Body of pancreas (tissue), 4 donors: ENCODE results near the gene CCIN. TPM values are rescaled to one million over a fixed set of nuclear protein-coding genes. Genes with fewer than 3 reads are reported as not detected.

Experiments
- ATAC-seq: fragments of 150-250 bp; one replicate; pipeline ENCODE4 v1.9.1; 2016
- DNase-seq, 4 donors: peaks; one replicate each; pipeline ENCODE4 v3.0.0-alpha.2; 2019
- H3K27ac ChIP-seq, 4 donors: fragments of 200-600 bp; sonication (generic); 1 replicate in 3 of 4; 2 replicates in 1 of 4; pipeline versions ENCODE4 v1.5.1 to v1.6.1; 2016 to 2019; ENCODE audit warnings: mild to moderate bottlenecking in 1 of 4, mixed read lengths in 1 of 4, moderate library complexity in 1 of 4
- H3K27me3 ChIP-seq, 2 donors: fragments of 200-600 bp; sonication (generic); one replicate each; pipeline ENCODE4 v1.6.0; 2016; ENCODE audit warnings: mild to moderate bottlenecking in 1 of 2
- H3K36me3 ChIP-seq, 2 donors: fragments of 200-600 bp; sonication (generic); replicated peaks in 1 of 2; 2 replicates each; pipeline ENCODE4 v1.5.1; 2016; ENCODE audit warnings: low read depth in 2 of 2; ENCODE audit not compliant: insufficient read depth in 1 of 2
- H3K4me1 ChIP-seq: fragments of 200-600 bp; sonication (generic); one replicate; pipeline ENCODE4 v1.6.0; 2016
- H3K4me3 ChIP-seq, 2 donors: fragments of 200-600 bp; sonication (generic); 1 replicate in 1 of 2; 2 replicates in 1 of 2; pipeline ENCODE4 v1.5.1; 2016 to 2019
- H3K9me3 ChIP-seq, 3 donors: fragments of 200-600 bp; sonication (generic); 1 replicate in 2 of 3; 2 replicates in 1 of 3; pipeline ENCODE4 v1.5.1; 2016
- CTCF ChIP-seq, 7 experiments: fragments of 450-650 bp in 4 of 7; fragments of 200-600 bp in 3 of 7; sonication (generic) in 3 of 7; IDR thresholded peaks; one replicate each; pipeline ENCODE4 v1.5.1; 2016 to 2019; ENCODE audit warnings: antibody characterized with exemption in 7 of 7
- POLR2A ChIP-seq, 3 donors: fragments of 450-650 bp; IDR thresholded peaks; one replicate each; pipeline ENCODE4 v1.6.1; 2016; ENCODE audit warnings: antibody characterized with exemption in 3 of 3, mild to moderate bottlenecking in 2 of 3
- WGBS, 2 donors: methylation state at CpG; one replicate each; pipeline ENCODE4 v1.1.5; 2017; 5-methylcytosine and 5-hydroxymethylcytosine counted together
- intact Hi-C: fragments of 100-400 bp; cut with DNase I; formaldehyde crosslinking; loops from one replicate; pipeline ENCODE4 v1.15.1; 2023
- total RNA-seq, 2 donors: library from RNA; depleted of rRNA; stranded (reverse); fragments of >200 nt; gene quantifications; one replicate each; pipeline ENCODE4 v1.1.0, GENCODE V29; 2016

The CCIN gene
- total RNA-seq, 2 donors from 2014 or later: not detected

- WGBS, 2 donors: 83 to 96% methylated on average over 5 to 11 of the region's 11 CpGs
- Histone ChIP-seq H3K4me3 (no peak overlapping the region), H3K9me3 (no peaks in the 10 kb centered on the region), H3K36me3 (peaks cover 8 to 39% of the 10 kb centered on the region in 2 donors), H3K27me3 (no peaks in the 10 kb centered on the region), H3K4me1 (peaks cover 18% of the 10 kb centered on the region), H3K27ac (no peak overlapping the region)
- intact Hi-C loops: no loop called here
- peak; percentile 33 for ATAC-seq
- DNase-seq: peak in 1 of 4 donors; percentile 9
- TF ChIP-seq CTCF (IDR thresholded peaks at IDR 0.05) (peak in 1 of 7 experiments; percentile 13), POLR2A (IDR thresholded peaks at IDR 0.05) (no peak)
These were observed 35.8 kb downstream of the CCIN start for GRCh38 chr9:36204906-36205547.

GRCh38 chr9:36207016-36207415 is 37.8 kb downstream of the CCIN start:
- Histone ChIP-seq H3K4me1 (peaks cover 27% of the 10 kb centered on the region), H3K36me3 (peaks cover 8 to 30% of the 10 kb centered on the region in 2 donors), H3K4me3 (no peak overlapping the region), H3K27me3 (no peaks in the 10 kb centered on the region), H3K9me3 (no peaks in the 10 kb centered on the region), H3K27ac (peak overlapping the region in 1 of 4 donors; percentile 2)
- DNase-seq (no peak), ATAC-seq (no peak)
- WGBS, 2 donors: 84% methylated on average over 4 of the region's 4 CpGs
- TF ChIP-seq CTCF (IDR thresholded peaks at IDR 0.05) (no peak), POLR2A (IDR thresholded peaks at IDR 0.05) (no peak)
- intact Hi-C loops: no loop called here

GRCh38 chr9:36207546-36208012 is 38.4 kb downstream of the CCIN start:
- Histone ChIP-seq H3K27ac (peak overlapping the region in 1 of 4 donors; percentile 2), H3K4me3 (no peak overlapping the region), H3K4me1 (peaks cover 27% of the 10 kb centered on the region), H3K9me3 (no peaks in the 10 kb centered on the region), H3K27me3 (no peaks in the 10 kb centered on the region), H3K36me3 (peaks cover 8 to 27% of the 10 kb centered on the region in 2 donors)
- ATAC-seq (no peak), DNase-seq (no peak)
- no peak for TF ChIP-seq CTCF (IDR thresholded peaks at IDR 0.05)
- no peak for TF ChIP-seq POLR2A (IDR thresholded peaks at IDR 0.05)
- 10 to 13% methylated on average over 1 of the region's 1 CpG for WGBS, 2 donors
- intact Hi-C loops: no loop called here

GRCh38 chr9:36208521-36209253 is 39.5 kb downstream of the CCIN start:
- no peaks in the 10 kb centered on the region for H3K27me3 ChIP-seq
- no peak overlapping the region for H3K4me3 ChIP-seq
- 74 to 82% methylated on average over 10 of the region's 10 CpGs for WGBS, 2 donors
- ATAC-seq (no peak), DNase-seq (no peak)
- peaks cover 6 to 21% of the 10 kb centered on the region in 2 donors for H3K36me3 ChIP-seq
- TF ChIP-seq POLR2A (IDR thresholded peaks at IDR 0.05): no peak
- no peak for TF ChIP-seq CTCF (IDR thresholded peaks at IDR 0.05)
- no peaks in the 10 kb centered on the region for H3K9me3 ChIP-seq
- no peak overlapping the region for H3K27ac ChIP-seq
- H3K4me1 ChIP-seq: peaks cover 27% of the 10 kb centered on the region
- intact Hi-C loops: no loop called here
